SK-N-SH (cell line): Measurements from ENCODE around the gene ZBTB34. TPM values are rescaled to one million over a fixed set of nuclear protein-coding genes. Genes with fewer than 3 reads are reported as not detected.

Source experiments
- CTCF ChIA-PET: fragments of 300-600, 350-600 bp; formaldehyde crosslinking; extraction: SDS; loops from one replicate; lab custom pipeline; 2021; lab: Yijun Ruan, JAX
- POLR2A ChIA-PET: fragments of 350-600 bp; sonication (Branson Sonifier 250); formaldehyde crosslinking; extraction: SDS; loops from one replicate; lab custom pipeline; 2020; ENCODE audit warnings: antibody characterized with exemption, inconsistent platforms; lab: Yijun Ruan, JAX
- DNase-seq: peaks from one replicate; pipeline ENCODE4 v3.0.0; 2012
- H2AFZ ChIP-seq: fragments of 200-600 bp; sonication (generic); 2 replicates; pipeline ENCODE4 v1.8.1; 2016; ENCODE audit warnings: antibody characterized with exemption, mild to moderate bottlenecking, low read depth
- H3F3A ChIP-seq: fragments of 200-600 bp; sonication (generic); replicated peaks from 2 replicates; pipeline ENCODE3; 2016; ENCODE audit warnings: antibody characterized with exemption, mild to moderate bottlenecking; ENCODE audit not compliant: insufficient read depth
- H3K27ac ChIP-seq, 2 experiments: fragments of 200-500 bp in 1 of 2; fragments of 200-600 bp in 1 of 2; sonication (Bioruptor generic) in 1 of 2; sonication (generic), shearing (Covaris generic) in 1 of 2; 2 replicates each; pipeline versions ENCODE4 v1.5.1 to v1.6.1; 2014 to 2016; ENCODE audit warnings: low read depth in 2 of 2, inconsistent platforms in 1 of 2, low read length in 1 of 2, mild to moderate bottlenecking in 1 of 2, mixed read lengths in 1 of 2
- H3K27me3 ChIP-seq: fragments of 200-600 bp; sonication (generic), shearing (Covaris generic); 2 replicates; pipeline ENCODE4 v1.6.1; 2016; ENCODE audit warnings: mixed run types; ENCODE audit not compliant: insufficient read depth
- H3K36me3 ChIP-seq, 2 experiments: fragments of 200-500 bp in 1 of 2; fragments of 200-600 bp in 1 of 2; sonication (Bioruptor generic) in 1 of 2; sonication (generic) in 1 of 2; replicated peaks in 1 of 2; 2 replicates each; pipeline versions ENCODE3 to v1.5.1; 2014 to 2016; ENCODE audit warnings: low read length in 1 of 2, mild to moderate bottlenecking in 1 of 2; ENCODE audit not compliant: insufficient read depth in 2 of 2, control insufficient read depth in 1 of 2
- H3K4me1 ChIP-seq, 2 experiments: fragments of 200-500 bp in 1 of 2; fragments of 200-600 bp in 1 of 2; sonication (Bioruptor generic) in 1 of 2; sonication (generic), shearing (Covaris generic) in 1 of 2; 2 replicates each; pipeline versions ENCODE4 v1.5.1 to v1.6.1; 2014 to 2016; ENCODE audit warnings: low read depth in 1 of 2, low read length in 1 of 2, mixed run types in 1 of 2; ENCODE audit not compliant: insufficient read depth in 2 of 2, control insufficient read depth in 1 of 2
- H3K4me2 ChIP-seq: fragments of 200-600 bp; sonication (generic), shearing (Covaris generic); 2 replicates; pipeline ENCODE4 v1.6.1; 2017; ENCODE audit warnings: mixed run types
- H3K4me3 ChIP-seq, 2 experiments: fragments of 200-500 bp in 1 of 2; fragments of 200-600 bp in 1 of 2; sonication (Bioruptor generic) in 1 of 2; sonication (generic), shearing (Covaris generic) in 1 of 2; 2 replicates each; pipeline versions ENCODE4 v1.5.1 to v1.8.1; 2014 to 2016; ENCODE audit warnings: low read depth in 2 of 2, inconsistent platforms in 1 of 2, low read length in 1 of 2, mild to moderate bottlenecking in 1 of 2, mixed read lengths in 1 of 2, moderate library complexity in 1 of 2
- H3K79me2 ChIP-seq: fragments of 200-600 bp; sonication (generic); 2 replicates; pipeline ENCODE4 v1.8.1; 2017; ENCODE audit warnings: mild to moderate bottlenecking; ENCODE audit not compliant: insufficient read depth
- H3K9ac ChIP-seq: fragments of 200-600 bp; sonication (generic); 2 replicates; pipeline ENCODE4 v1.6.1; 2017; ENCODE audit warnings: mixed run types
- H3K9me2 ChIP-seq: fragments of 200-600 bp; sonication (generic); 2 replicates; pipeline ENCODE4 v1.6.1; 2017; ENCODE audit warnings: mixed run types
- H3K9me3 ChIP-seq: fragments of 200-600 bp; sonication (generic); 2 replicates; pipeline ENCODE4 v1.6.1; 2017; ENCODE audit warnings: mixed run types, mild to moderate bottlenecking, moderate library complexity
- H4K20me1 ChIP-seq: fragments of 200-600 bp; sonication (generic); 2 replicates; pipeline ENCODE4 v1.6.1; 2017; ENCODE audit warnings: mild to moderate bottlenecking, mixed run types; ENCODE audit not compliant: insufficient read depth
- ELF1 ChIP-seq: IDR thresholded peaks from 2 replicates; pipeline ENCODE4 v1.4.0; 2012
- GABPA ChIP-seq: IDR thresholded peaks from 2 replicates; pipeline ENCODE4 v1.4.0; 2012; ENCODE audit warnings: low read depth, mild to moderate bottlenecking
- JUND ChIP-seq: IDR thresholded peaks from 2 replicates; pipeline ENCODE4 v1.4.0; 2012
- MEF2A ChIP-seq: IDR thresholded peaks from 2 replicates; pipeline ENCODE4 v1.4.0; 2012; ENCODE audit warnings: low read depth, borderline replicate concordance
- MXI1 ChIP-seq: IDR thresholded peaks from 2 replicates; pipeline ENCODE4 v1.6.1; 2012; ENCODE audit warnings: mild to moderate bottlenecking, low read depth, low read length, improper control_type of control experiment
- POLR2AphosphoS5 ChIP-seq: IDR thresholded peaks from 2 replicates; pipeline ENCODE4 v1.6.1; 2012; ENCODE audit warnings: low read depth, low read length
- RAD21 ChIP-seq: IDR thresholded peaks from 2 replicates; pipeline ENCODE4 v1.6.1; 2012; ENCODE audit warnings: mild to moderate bottlenecking, low read length
- RCOR1 ChIP-seq: fragments of 150-350 bp; IDR thresholded peaks from 2 replicates; pipeline ENCODE4 v1.6.1; 2017; ENCODE audit warnings: antibody characterized with exemption, low read length
- RFX5 ChIP-seq: IDR thresholded peaks from 2 replicates; pipeline ENCODE4 v1.6.1; 2012; ENCODE audit warnings: mild to moderate bottlenecking, improper control_type of control experiment, low read length
- SMC3 ChIP-seq: IDR thresholded peaks from 2 replicates; pipeline ENCODE4 v1.6.1; 2012; ENCODE audit warnings: low read depth, low read length, improper control_type of control experiment
- TCF12 ChIP-seq: IDR thresholded peaks from 2 replicates; pipeline ENCODE4 v1.4.0; 2012
- YY1 ChIP-seq: IDR thresholded peaks from 2 replicates; pipeline ENCODE4 v1.4.0; 2012; ENCODE audit warnings: low read depth, mild to moderate bottlenecking
- WGBS: methylation state at CpG from one replicate; pipeline ENCODE4 v1.1.6; 2017; ENCODE audit warnings: low lambda C conversion rate; 5-methylcytosine and 5-hydroxymethylcytosine counted together
- polyA plus RNA-seq, 3 experiments: library from polyadenylated mRNA; depleted of rRNA; stranded (reverse); fragments of >200 nt; gene quantifications; 2 replicates each; pipeline ENCODE4 v1.2.3, GENCODE V29; 2012
- TF ChIP-seq, protein P1 (sequence below): IDR thresholded peaks from 2 replicates; pipeline ENCODE4 v1.6.1; 2012; ENCODE audit warnings: mild to moderate bottlenecking, low read depth, low read length, moderate library complexity
- TF ChIP-seq, protein P2 (sequence below): IDR thresholded peaks from 2 replicates; pipeline ENCODE4 v1.4.0; 2012; ENCODE audit warnings: low read depth, borderline replicate concordance
- TF ChIP-seq, protein P3 (sequence below): IDR thresholded peaks from 2 replicates; pipeline ENCODE4 v1.4.0; 2012; ENCODE audit warnings: low read depth
- TF ChIP-seq, protein P4 (sequence below): fragments of 150-350 bp; IDR thresholded peaks from 2 replicates; pipeline ENCODE4 v1.6.1; 2016; ENCODE audit warnings: mild to moderate bottlenecking, low read depth, low read length

ZBTB34 gene
- polyA plus RNA-seq, 1 of the 3 experiments (the other 2 are of a cell fraction), result 2.9 TPM

DNA sequence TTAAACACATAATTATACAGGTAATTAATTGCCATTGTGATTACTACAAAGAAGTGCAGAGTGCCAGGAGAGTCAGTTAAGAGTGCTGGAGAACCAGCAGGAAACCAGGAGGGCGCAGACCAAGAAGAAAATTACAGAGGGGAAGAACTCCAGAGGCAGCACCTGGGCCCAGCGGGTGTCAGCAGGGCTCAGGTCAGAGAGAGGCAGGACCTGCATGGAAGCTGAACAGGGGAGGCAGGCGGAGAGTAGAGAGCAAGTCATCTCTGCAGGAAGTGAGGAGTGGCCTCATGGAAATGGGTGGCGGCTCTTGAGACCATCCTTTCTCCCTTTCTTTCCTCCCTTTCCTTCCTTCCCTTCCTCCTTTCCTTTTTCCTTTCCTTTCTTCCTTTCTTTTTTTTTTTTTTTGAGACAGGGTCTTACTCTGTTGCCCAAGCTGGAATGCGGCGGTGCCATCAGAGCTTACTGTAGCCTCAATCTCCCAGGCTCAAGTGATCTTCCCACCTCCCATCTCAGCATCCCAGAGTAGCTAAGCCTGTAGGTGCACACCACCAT, 4.0 kb upstream of the ZBTB34 start (continued):
- TF ChIP-seq, protein P1, sequence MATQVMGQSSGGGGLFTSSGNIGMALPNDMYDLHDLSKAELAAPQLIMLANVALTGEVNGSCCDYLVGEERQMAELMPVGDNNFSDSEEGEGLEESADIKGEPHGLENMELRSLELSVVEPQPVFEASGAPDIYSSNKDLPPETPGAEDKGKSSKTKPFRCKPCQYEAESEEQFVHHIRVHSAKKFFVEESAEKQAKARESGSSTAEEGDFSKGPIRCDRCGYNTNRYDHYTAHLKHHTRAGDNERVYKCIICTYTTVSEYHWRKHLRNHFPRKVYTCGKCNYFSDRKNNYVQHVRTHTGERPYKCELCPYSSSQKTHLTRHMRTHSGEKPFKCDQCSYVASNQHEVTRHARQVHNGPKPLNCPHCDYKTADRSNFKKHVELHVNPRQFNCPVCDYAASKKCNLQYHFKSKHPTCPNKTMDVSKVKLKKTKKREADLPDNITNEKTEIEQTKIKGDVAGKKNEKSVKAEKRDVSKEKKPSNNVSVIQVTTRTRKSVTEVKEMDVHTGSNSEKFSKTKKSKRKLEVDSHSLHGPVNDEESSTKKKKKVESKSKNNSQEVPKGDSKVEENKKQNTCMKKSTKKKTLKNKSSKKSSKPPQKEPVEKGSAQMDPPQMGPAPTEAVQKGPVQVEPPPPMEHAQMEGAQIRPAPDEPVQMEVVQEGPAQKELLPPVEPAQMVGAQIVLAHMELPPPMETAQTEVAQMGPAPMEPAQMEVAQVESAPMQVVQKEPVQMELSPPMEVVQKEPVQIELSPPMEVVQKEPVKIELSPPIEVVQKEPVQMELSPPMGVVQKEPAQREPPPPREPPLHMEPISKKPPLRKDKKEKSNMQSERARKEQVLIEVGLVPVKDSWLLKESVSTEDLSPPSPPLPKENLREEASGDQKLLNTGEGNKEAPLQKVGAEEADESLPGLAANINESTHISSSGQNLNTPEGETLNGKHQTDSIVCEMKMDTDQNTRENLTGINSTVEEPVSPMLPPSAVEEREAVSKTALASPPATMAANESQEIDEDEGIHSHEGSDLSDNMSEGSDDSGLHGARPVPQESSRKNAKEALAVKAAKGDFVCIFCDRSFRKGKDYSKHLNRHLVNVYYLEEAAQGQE, result no peak
- no peak for TF ChIP-seq POLR2AphosphoS5

DNA sequence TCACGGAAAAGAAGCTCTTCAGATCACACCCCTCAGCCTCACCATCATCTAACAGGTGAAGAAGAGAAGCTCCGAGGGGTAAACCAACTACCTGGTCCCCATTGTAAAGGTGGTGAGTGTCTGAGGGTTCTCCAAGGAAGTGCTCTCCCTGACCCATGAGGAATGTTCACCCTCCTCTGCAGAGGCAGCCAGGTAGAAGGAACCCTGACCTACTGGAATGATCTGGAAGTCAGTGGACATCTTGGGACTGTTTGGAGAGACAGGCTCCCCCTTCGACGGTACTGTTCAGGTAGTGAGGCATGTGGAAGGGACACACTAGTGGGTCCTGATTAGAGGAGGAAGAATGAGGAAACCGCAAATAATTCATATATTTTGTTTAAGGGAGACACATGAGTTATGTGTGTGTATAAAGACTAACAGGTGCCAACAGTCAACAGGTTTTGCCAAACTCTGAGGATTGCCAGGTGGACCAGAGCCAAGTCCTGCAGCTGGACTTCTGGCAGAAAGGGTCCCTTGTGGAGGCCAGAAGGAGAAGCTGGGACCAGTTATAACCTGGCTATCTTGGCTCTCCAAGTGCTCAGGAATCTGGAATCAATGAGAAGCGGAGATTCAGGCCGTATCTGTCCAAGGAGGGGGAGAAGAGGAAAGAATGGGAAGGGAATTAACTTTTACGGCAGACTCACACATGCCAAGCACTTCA, 3.0 kb upstream of the ZBTB34 start:
- TF ChIP-seq TCF12 (peak; percentile 25; the same call in 1 of the 2 replicates), SMC3 (no peak)
- Histone ChIP-seq H3K4me2 (no peak overlapping the region), H3K9me2 (no peaks in the 10 kb centered on the region), H3K79me2 (peaks cover 15% of the 10 kb centered on the region), H3F3A (no peaks in the 10 kb centered on the region), H4K20me1 (peaks cover 9% of the 10 kb centered on the region; the same call in 1 of the 2 replicates), H3K9ac (no peak overlapping the region), H3K4me3 (no peak overlapping the region), H3K4me1 (peaks cover 0 to 18% of the 10 kb centered on the region in 2 experiments; a peak in 2 of 4 replicates), H3K36me3 (no peaks in the 10 kb centered on the region), H3K27me3 (peaks cover 5% of the 10 kb centered on the region; the same call in 1 of the 2 replicates), H3K27ac (no peak overlapping the region), H2AFZ (no peak overlapping the region), H3K9me3 (no peaks in the 10 kb centered on the region)
- CTCF ChIA-PET, result interaction anchor here (1.0 kb wide), 1 partner anchor 51 kb away, joined by 3 read pairs; no protein-coding TSS in a partner anchor
- 46% methylated on average over 8 of the region's 8 CpGs for WGBS
- POLR2A ChIA-PET, result no interaction called here
- DNase-seq, result no peak

DNA sequence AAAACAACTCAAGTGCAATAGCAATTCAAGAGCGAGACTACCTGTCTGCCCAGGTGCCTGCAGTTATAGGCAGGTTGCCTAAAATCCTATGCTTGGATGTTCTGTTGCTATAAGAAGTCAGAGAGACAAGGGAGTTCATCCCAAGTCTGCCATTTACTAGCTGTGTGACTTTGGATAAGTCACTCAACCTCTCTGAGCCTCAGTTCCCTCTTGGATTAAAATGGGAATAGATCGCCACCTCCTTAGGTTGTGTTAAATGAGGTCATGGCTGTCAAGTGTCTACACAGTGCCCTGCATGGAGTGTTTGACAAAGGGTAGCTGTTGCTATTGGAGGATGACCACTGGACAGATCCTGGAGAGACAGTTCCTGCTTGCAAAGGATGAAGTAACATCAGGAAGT, 1.3 kb upstream of the ZBTB34 start:
- POLR2A ChIA-PET, result interaction anchor here (0.6 to 1.2 kb wide), 2 partner anchors 16 to 270 kb away, joined by 3 to 6 read pairs; no protein-coding TSS in a partner anchor
- DNase-seq, result no peak
- Histone ChIP-seq H3K27me3 (peaks cover 5% of the 10 kb centered on the region; the same call in 1 of the 2 replicates), H3K79me2 (peaks cover 32% of the 10 kb centered on the region), H3K9me3 (no peaks in the 10 kb centered on the region), H4K20me1 (peaks cover 25% of the 10 kb centered on the region), H2AFZ (no peak overlapping the region), H3K4me3 (no peak overlapping the region), H3K36me3 (peaks cover 9 to 11% of the 10 kb centered on the region in 2 experiments), H3K9me2 (no peaks in the 10 kb centered on the region), H3K27ac (no peak overlapping the region), H3K4me2 (no peak overlapping the region), H3K9ac (no peak overlapping the region), H3F3A (no peaks in the 10 kb centered on the region), H3K4me1 (peaks cover 0 to 20% of the 10 kb centered on the region in 2 experiments; a peak in 2 of 4 replicates)
- WGBS, result 100% methylated on average over 2 of the region's 2 CpGs
- CTCF ChIA-PET, result interaction anchor here (0.6 to 3.0 kb wide), 9 partner anchors 8 to 58 kb away, joined by 3 to 25 read pairs (median 4); no protein-coding TSS in a partner anchor
- TF ChIP-seq RAD21 (no peak), MXI1 (no peak), YY1 (no peak), JUND (no peak), RFX5 (no peak), MEF2A (no peak), RCOR1 (no peak), ELF1 (no peak), GABPA (no peak)
- TF ChIP-seq, protein P2, sequence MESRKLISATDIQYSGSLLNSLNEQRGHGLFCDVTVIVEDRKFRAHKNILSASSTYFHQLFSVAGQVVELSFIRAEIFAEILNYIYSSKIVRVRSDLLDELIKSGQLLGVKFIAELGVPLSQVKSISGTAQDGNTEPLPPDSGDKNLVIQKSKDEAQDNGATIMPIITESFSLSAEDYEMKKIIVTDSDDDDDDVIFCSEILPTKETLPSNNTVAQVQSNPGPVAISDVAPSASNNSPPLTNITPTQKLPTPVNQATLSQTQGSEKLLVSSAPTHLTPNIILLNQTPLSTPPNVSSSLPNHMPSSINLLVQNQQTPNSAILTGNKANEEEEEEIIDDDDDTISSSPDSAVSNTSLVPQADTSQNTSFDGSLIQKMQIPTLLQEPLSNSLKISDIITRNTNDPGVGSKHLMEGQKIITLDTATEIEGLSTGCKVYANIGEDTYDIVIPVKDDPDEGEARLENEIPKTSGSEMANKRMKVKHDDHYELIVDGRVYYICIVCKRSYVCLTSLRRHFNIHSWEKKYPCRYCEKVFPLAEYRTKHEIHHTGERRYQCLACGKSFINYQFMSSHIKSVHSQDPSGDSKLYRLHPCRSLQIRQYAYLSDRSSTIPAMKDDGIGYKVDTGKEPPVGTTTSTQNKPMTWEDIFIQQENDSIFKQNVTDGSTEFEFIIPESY, result no peak
- TF ChIP-seq, protein P3, sequence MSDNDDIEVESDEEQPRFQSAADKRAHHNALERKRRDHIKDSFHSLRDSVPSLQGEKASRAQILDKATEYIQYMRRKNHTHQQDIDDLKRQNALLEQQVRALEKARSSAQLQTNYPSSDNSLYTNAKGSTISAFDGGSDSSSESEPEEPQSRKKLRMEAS, result no peak
- TF ChIP-seq, protein P4, sequence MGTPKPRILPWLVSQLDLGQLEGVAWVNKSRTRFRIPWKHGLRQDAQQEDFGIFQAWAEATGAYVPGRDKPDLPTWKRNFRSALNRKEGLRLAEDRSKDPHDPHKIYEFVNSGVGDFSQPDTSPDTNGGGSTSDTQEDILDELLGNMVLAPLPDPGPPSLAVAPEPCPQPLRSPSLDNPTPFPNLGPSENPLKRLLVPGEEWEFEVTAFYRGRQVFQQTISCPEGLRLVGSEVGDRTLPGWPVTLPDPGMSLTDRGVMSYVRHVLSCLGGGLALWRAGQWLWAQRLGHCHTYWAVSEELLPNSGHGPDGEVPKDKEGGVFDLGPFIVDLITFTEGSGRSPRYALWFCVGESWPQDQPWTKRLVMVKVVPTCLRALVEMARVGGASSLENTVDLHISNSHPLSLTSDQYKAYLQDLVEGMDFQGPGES, result no peak
